GM12864 (cell line): ENCODE measurements around the gene RUNX3.
"Not testable (repeated sequence)": the region's sequence is repeated elsewhere in the genome, so short reads cannot be mapped to it uniquely, and the experiment has no call there.

Experiments used
- DNase-seq: peaks from one replicate; pipeline ENCODE4 v3.0.0-alpha.2; 2011; ENCODE audit warnings: low read depth
- H3K4me3 ChIP-seq: 2 replicates; pipeline ENCODE4 v1.5.1; 2011; ENCODE audit warnings: mild to moderate bottlenecking, low read depth, low read length, control low read depth
- CTCF ChIP-seq: IDR thresholded peaks from 2 replicates; pipeline ENCODE4 v1.5.1; 2011; ENCODE audit warnings: low read depth, mild to moderate bottlenecking, moderate library complexity, low read length, control low read depth, inconsistent platforms; ENCODE audit errors: missing control alignments

RUNX3 gene

GRCh38 chr1:24930260-24931145 lies at the start of gene RUNX3:
Gene RUNX3, minus strand, starts transcription at chr1:24930276. Its CDS starts 408 bp downstream, at chr1:24929868.
- TF ChIP-seq CTCF: peak; percentile 26
- DNase-seq: peak; percentile 82
- peak within 1 kb of the TSS; percentile 91 for H3K4me3 ChIP-seq

- H3K4me3 ChIP-seq, DNase-seq: not testable (repeated sequence)
These were observed 49.2 kb upstream of the RUNX3 start for GRCh38 chr1:24979232-24979631.

GRCh38 chr1:24978383-24979032 lies 48.4 kb upstream of the RUNX3 start:
- DNase-seq: no peak
- TF ChIP-seq CTCF: no peak
- no peak overlapping the region for H3K4me3 ChIP-seq

- TF ChIP-seq CTCF: no peak
- DNase-seq: no peak
- H3K4me3 ChIP-seq: no peak overlapping the region
These were observed 45.3 kb upstream of the RUNX3 start for GRCh38 chr1:24975391-24975790.

- H3K4me3 ChIP-seq: no peak overlapping the region
- TF ChIP-seq CTCF: no peak
- no peak for DNase-seq
These were observed 43.2 kb upstream of the RUNX3 start for GRCh38 chr1:24973315-24973714.

- H3K4me3 ChIP-seq: no peak overlapping the region
- no peak for DNase-seq
- no peak for TF ChIP-seq CTCF
These were observed 42.8 kb upstream of the RUNX3 start for GRCh38 chr1:24972915-24973242.

GRCh38 chr1:24972221-24972914 lies 42.3 kb upstream of the RUNX3 start:
- no peak for TF ChIP-seq CTCF
- DNase-seq: no peak
- H3K4me3 ChIP-seq: no peak overlapping the region
